HepG2 (cell line): ENCODE measurements around the gene NEURL2. TPM values are rescaled to one million over a fixed set of nuclear protein-coding genes. Genes with fewer than 3 reads are reported as not detected.
A peak's percentile ranks its signal among the peaks of the same experiment; 100 is the strongest.

Source experiments
- CEBPG ChIP-seq: IDR thresholded peaks from 2 replicates; pipeline ENCODE4 v1.6.1; 2016
- PITX1 ChIP-seq: sonication (generic); formaldehyde crosslinking; IDR thresholded peaks from 2 replicates; pipeline ENCODE4 v1.5.1; 2020; ENCODE audit warnings: mild to moderate bottlenecking, missing genetic modification reagents
- PRMT3 ChIP-seq: sonication (generic); formaldehyde crosslinking; IDR thresholded peaks from 2 replicates; pipeline ENCODE4 v1.8.1; 2022; ENCODE audit warnings: low read depth, mild to moderate bottlenecking, moderate library complexity, missing genetic modification reagents, borderline replicate concordance
- REL ChIP-seq: sonication (generic); formaldehyde crosslinking; conservative IDR thresholded peaks from 2 replicates; pipeline ENCODE4 v1.8.0; 2022; ENCODE audit warnings: mild to moderate bottlenecking, missing genetic modification reagents, moderate library complexity
- TCF7L2 ChIP-seq: IDR thresholded peaks from 2 replicates; pipeline ENCODE4 v1.6.1; 2011; ENCODE audit warnings: mild to moderate bottlenecking, low read depth, low read length, moderate library complexity
- ZMYM3 ChIP-seq: sonication (generic); formaldehyde crosslinking; IDR thresholded peaks from 2 replicates; pipeline ENCODE4 v1.5.1; 2020; ENCODE audit warnings: mild to moderate bottlenecking, missing genetic modification reagents
- ZNF326 ChIP-seq: sonication (generic); formaldehyde crosslinking; IDR thresholded peaks from 2 replicates; pipeline ENCODE4 v1.4.0; 2020; ENCODE audit warnings: missing genetic modification reagents, borderline replicate concordance
- ZNF629 ChIP-seq: sonication (generic); formaldehyde crosslinking; conservative IDR thresholded peaks from 2 replicates; pipeline ENCODE4 v1.5.0; 2020; ENCODE audit warnings: missing genetic modification reagents
- ZSCAN21 ChIP-seq: sonication (generic); formaldehyde crosslinking; IDR thresholded peaks from 2 replicates; pipeline ENCODE4 v1.8.0; 2022; ENCODE audit warnings: mild to moderate bottlenecking, missing genetic modification reagents, moderate library complexity, borderline replicate concordance
- polyA plus RNA-seq, 8 experiments: library from polyadenylated mRNA; depleted of rRNA in 3 of 8; stranded (reverse) in 7 of 8; unstranded in 1 of 8; fragments of >200 nt; fragmentation: Illumina TruSeq in 4 of 8; extraction: Trizol in 4 of 8; gene quantifications; 2 replicates each; pipeline versions ENCODE4 v1.2.1 to v1.2.3, GENCODE V29; 2011 to 2016; ENCODE audit warnings: low read depth in 4 of 8, missing spikeins in 1 of 8, mixed read lengths in 1 of 8; ENCODE audit not compliant: insufficient read depth in 1 of 8
- total RNA-seq, 5 experiments: library from RNA; depleted of rRNA; stranded (reverse); fragments of >200 nt; fragmentation: Illumina TruSeq; extraction: Trizol; gene quantifications; 2 replicates each; pipeline ENCODE4 v1.2.3, GENCODE V29; 2016; ENCODE audit warnings: low read depth in 1 of 5
- TF ChIP-seq, protein P1 (sequence below): sonication (generic); formaldehyde crosslinking; IDR thresholded peaks from 2 replicates; pipeline ENCODE4 v1.4.0; 2020; ENCODE audit warnings: missing genetic modification reagents
- TF ChIP-seq, protein P2 (sequence below): sonication (generic); formaldehyde crosslinking; IDR thresholded peaks from 2 replicates; pipeline ENCODE4 v1.5.0; 2020; ENCODE audit warnings: missing genetic modification reagents
- TF ChIP-seq, protein P3 (sequence below): sonication (generic); formaldehyde crosslinking; IDR thresholded peaks from 2 replicates; pipeline ENCODE4 v1.5.0; 2020; ENCODE audit warnings: missing genetic modification reagents, mild to moderate bottlenecking, borderline replicate concordance

Gene NEURL2
- total and polyA plus RNA-seq, 2 of the 13 experiments (the other 11 are each of a cell fraction or from before 2014, with no cell fraction given), result 7.2 to 9.7 TPM

DNA sequence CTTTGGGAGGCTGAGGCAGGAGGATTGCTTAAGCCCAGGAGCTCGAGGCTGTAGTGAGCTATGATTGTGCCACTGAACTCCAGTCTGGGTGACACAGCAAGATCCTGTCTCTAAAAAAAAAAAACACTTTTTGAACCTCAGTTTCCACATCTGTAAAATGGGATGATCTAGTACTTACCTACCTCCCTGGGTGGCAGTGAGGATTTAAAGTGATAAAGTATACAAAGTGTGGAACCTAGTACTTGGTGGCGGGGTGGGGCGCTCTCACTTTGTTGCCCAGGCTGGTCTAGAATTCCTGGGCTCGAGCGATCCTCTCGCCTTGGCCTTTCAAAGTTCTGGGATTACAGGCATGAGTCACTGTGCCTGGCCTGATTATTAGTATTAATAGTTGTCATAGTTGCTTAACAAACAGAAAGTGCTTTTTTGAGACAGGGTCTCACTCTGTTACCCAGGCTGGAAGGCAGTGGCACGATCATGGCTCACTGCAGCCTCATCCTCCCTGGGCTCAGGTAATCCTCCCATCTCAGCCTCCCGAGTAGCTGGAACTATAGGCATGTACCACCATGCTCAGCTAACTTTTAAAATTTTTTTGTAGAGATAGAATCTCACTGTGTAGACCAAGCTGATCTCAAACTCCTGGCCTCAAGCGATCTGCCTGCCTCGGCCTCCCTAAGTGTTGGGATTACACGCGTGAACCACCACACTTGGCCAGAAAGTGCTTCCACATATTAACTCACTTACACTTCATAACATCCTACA, 27.9 kb upstream of the NEURL2 start (continued):
- TF ChIP-seq, protein P1, sequence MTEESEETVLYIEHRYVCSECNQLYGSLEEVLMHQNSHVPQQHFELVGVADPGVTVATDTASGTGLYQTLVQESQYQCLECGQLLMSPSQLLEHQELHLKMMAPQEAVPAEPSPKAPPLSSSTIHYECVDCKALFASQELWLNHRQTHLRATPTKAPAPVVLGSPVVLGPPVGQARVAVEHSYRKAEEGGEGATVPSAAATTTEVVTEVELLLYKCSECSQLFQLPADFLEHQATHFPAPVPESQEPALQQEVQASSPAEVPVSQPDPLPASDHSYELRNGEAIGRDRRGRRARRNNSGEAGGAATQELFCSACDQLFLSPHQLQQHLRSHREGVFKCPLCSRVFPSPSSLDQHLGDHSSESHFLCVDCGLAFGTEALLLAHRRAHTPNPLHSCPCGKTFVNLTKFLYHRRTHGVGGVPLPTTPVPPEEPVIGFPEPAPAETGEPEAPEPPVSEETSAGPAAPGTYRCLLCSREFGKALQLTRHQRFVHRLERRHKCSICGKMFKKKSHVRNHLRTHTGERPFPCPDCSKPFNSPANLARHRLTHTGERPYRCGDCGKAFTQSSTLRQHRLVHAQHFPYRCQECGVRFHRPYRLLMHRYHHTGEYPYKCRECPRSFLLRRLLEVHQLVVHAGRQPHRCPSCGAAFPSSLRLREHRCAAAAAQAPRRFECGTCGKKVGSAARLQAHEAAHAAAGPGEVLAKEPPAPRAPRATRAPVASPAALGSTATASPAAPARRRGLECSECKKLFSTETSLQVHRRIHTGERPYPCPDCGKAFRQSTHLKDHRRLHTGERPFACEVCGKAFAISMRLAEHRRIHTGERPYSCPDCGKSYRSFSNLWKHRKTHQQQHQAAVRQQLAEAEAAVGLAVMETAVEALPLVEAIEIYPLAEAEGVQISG, result 0 out of 2 replicates have a peak, but pooled peaks have one; percentile 3
- TF ChIP-seq ZNF326 (CRISPR knock-in tag), result no peak
- TF ChIP-seq ZSCAN21 (CRISPR knock-in tag), result no peak
- TF ChIP-seq PRMT3, result no peak
- peak; percentile 96 for TF ChIP-seq ZMYM3
- no peak for TF ChIP-seq TCF7L2
- no peak for TF ChIP-seq CEBPG
- TF ChIP-seq PITX1, result peak; percentile 21; the same call in 1 of the 2 replicates
- TF ChIP-seq ZNF629 (CRISPR knock-in tag), result peak; percentile 99
- TF ChIP-seq, protein P2, sequence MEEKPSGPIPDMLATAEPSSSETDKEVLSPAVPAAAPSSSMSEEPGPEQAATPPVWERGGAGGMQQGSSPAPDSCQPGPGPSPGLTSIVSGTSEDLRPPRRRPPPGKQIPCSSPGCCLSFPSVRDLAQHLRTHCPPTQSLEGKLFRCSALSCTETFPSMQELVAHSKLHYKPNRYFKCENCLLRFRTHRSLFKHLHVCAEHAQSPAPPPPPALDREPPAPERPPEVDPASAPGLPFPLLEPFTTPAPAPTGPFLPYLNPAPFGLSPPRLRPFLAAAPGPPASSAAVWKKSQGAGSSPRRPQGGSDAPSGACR (CRISPR knock-in tag), result 0 out of 2 replicates have a peak, but pooled peaks have one; percentile 6
- TF ChIP-seq, protein P3, sequence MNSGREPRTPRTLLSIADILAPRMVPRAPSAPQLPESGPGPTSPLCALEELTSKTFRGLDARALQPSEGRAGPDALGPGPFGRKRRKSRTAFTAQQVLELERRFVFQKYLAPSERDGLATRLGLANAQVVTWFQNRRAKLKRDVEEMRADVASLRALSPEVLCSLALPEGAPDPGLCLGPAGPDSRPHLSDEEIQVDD (CRISPR knock-in tag), result no peak
- no peak for TF ChIP-seq REL (CRISPR knock-in tag)
